ENCODE results near the gene TF.

The TF gene

GRCh38 chr3:133747373-133747772 lies 1.2 kb downstream of the TF start:
- DNase-seq (ENCODE audit: extremely low read depth, low read depth), result no peak
- no peak for TF ChIP-seq CTCF (IDR thresholded peaks at IDR 0.05; ENCODE audit: low read depth, low read length)

DNA sequence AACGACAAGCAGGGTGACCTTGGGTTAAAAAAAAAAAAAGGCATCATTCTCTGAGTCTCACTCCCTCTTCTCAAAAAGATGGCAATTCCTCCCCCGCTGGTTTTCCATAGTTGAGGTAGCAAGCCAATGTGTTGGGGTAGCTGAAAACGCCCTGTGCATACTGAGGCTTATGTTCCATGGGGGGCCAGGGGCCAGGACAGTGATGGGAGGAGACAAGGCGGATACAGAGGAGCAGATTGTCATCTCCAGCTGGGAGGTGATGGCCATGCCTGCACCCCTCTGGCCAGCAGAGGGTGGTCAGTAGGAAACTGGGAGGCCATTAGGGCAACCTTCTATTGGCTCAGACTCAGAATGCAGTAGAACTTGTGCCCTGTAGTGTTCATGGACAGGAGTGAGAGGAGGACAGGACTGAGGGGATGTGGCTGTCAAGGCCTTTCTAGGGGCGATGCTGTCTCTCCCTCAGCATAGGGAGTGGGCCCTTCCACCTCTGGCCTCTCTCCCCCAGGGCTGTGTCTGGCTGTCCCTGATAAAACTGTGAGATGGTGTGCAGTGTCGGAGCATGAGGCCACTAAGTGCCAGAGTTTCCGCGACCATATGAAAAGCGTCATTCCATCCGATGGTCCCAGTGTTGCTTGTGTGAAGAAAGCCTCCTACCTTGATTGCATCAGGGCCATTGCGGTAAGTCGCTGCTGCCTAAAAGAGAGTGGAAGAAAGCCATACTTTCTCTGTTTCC lies 1.9 kb downstream of the TF start:
- no peak for TF ChIP-seq CTCF (IDR thresholded peaks at IDR 0.05; ENCODE audit: low read depth, low read length)
- no peak for DNase-seq (ENCODE audit: extremely low read depth, low read depth)

GRCh38 chr3:133749427-133750258 lies 3.5 kb downstream of the TF start:
- no peak for TF ChIP-seq CTCF (IDR thresholded peaks at IDR 0.05; ENCODE audit: low read depth, low read length)
- DNase-seq (ENCODE audit: extremely low read depth, low read depth), result no peak

DNA sequence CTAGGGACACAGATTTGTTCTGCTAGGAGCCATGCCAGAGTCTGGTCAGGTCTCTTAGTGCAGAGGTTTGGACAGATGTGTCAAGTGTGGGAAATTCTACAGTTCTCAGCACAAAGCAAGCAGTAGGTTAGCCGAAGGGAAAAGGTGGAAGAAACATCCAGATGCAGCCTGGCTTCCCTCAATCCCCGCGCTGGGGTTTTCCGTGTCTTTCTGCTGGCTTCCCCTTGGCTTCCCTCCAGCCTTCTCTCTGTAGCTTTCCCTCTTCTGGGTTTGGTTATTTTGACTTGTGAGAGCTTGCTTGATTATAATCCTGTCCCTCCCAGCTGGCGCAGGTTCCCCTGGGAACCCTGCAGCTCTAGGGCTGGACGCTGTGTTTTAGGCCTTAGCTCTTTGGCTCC lies 4.1 kb downstream of the TF start:
- no peak for TF ChIP-seq CTCF (IDR thresholded peaks at IDR 0.05; ENCODE audit: low read depth, low read length)
- no peak for DNase-seq (ENCODE audit: extremely low read depth, low read depth)

GRCh38 chr3:133753107-133753778 lies 7.0 kb downstream of the TF start:
- no peak for DNase-seq (ENCODE audit: extremely low read depth, low read depth)
- TF ChIP-seq CTCF (IDR thresholded peaks at IDR 0.05; ENCODE audit: low read depth, low read length), result no peak

GRCh38 chr3:133753779-133754164 lies 7.6 kb downstream of the TF start:
- TF ChIP-seq CTCF (IDR thresholded peaks at IDR 0.05; ENCODE audit: low read depth, low read length), result no peak
- DNase-seq (ENCODE audit: extremely low read depth, low read depth), result no peak

GRCh38 chr3:133754455-133754854 lies 8.3 kb downstream of the TF start:
- TF ChIP-seq CTCF (IDR thresholded peaks at IDR 0.05; ENCODE audit: low read depth, low read length), result no peak
- no peak for DNase-seq (ENCODE audit: extremely low read depth, low read depth)
